HG03045 (cell line): ENCODE measurements around the gene TROAP.
"Not testable (repeated sequence)": the region's sequence is repeated elsewhere in the genome, so short reads cannot be mapped to it uniquely, and the experiment has no call there.

Experiments
- ATAC-seq: cut with Tn5 transposase; IDR thresholded peaks from one replicate; pipeline ENCODE4 v1.9.1; 2021; ENCODE audit warnings: mild to moderate bottlenecking, moderate library complexity; ENCODE audit not compliant: unreplicated experiment

TROAP gene, protein sequence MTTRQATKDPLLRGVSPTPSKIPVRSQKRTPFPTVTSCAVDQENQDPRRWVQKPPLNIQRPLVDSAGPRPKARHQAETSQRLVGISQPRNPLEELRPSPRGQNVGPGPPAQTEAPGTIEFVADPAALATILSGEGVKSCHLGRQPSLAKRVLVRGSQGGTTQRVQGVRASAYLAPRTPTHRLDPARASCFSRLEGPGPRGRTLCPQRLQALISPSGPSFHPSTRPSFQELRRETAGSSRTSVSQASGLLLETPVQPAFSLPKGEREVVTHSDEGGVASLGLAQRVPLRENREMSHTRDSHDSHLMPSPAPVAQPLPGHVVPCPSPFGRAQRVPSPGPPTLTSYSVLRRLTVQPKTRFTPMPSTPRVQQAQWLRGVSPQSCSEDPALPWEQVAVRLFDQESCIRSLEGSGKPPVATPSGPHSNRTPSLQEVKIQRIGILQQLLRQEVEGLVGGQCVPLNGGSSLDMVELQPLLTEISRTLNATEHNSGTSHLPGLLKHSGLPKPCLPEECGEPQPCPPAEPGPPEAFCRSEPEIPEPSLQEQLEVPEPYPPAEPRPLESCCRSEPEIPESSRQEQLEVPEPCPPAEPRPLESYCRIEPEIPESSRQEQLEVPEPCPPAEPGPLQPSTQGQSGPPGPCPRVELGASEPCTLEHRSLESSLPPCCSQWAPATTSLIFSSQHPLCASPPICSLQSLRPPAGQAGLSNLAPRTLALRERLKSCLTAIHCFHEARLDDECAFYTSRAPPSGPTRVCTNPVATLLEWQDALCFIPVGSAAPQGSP

DNA sequence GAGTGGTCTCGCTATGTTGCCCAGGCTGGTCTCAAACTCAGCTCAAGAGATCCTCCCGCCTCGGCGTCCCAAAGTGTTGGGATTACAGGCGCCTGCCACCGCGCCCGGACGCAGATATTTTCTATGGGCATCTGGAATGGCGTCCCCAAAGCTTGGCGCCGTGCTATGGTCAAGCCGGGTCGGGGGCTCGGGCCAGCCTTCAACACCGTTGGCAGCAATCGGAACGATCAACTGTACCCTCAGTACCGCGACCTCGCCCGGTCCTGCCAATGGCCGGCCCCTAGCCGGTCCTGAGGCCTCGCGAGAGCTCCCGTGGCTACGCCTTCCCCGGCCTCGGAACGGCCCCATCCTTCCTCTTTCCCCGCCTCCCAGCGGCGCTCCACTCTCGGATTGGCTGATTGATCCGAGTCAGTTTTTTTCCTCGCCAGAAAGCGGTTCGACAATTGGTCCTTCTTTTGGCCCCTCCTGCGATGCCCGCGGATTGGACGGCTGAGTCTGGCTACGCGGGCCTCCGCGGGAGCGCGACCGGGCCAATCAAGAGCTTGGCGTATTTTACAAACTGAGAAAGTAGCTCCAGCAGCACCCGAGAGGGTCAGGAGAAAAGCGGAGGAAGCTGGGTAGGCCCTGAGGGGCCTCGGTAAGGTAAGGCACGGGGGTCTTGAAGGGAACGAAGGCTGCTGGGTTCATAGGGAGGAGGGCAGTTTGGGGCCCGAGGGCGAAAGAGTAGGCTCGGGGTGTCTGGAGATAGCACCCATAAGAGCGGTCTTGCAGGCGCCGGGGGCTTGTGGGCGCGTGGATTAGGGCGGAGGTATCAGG is at the start of gene TROAP:
Gene TROAP (plus strand): TSS at position 548 of the 816 bp plus-strand sequence. CDS start 354 bp downstream, outside the sequence.
- peak; percentile 98 for ATAC-seq

DNA sequence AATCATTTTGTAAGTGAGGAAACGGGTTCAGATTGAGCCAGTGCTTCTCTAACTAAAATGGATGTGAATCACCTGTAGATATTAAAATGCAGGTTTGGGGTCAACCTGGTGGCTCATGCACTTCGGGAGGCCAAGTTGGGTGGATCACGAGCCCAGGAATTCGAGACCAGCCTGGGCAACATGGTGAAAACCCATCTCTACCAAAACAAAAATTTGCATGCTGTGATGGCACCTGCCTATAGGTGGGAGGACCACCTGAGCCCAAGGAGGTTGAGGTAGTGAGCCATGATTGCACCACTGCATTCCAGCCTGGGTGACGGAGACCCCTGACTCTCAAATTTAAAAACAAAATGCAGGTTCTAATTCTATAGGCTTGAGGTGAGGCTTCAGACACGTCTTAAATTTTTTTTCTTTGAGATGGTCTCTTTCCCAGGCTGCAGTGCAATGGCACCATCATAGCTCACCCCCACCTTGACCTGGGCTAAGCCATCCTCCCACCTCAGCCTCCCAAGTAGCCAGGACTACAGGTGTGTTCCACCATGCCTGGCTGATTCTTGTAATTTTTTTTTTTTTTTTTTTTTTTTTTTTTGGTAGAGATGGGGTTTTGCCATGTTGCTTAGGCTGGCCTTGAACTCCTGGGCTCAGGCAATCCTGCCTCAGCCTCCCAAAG is 49.2 kb upstream of the TROAP start:
- no peak for ATAC-seq

DNA sequence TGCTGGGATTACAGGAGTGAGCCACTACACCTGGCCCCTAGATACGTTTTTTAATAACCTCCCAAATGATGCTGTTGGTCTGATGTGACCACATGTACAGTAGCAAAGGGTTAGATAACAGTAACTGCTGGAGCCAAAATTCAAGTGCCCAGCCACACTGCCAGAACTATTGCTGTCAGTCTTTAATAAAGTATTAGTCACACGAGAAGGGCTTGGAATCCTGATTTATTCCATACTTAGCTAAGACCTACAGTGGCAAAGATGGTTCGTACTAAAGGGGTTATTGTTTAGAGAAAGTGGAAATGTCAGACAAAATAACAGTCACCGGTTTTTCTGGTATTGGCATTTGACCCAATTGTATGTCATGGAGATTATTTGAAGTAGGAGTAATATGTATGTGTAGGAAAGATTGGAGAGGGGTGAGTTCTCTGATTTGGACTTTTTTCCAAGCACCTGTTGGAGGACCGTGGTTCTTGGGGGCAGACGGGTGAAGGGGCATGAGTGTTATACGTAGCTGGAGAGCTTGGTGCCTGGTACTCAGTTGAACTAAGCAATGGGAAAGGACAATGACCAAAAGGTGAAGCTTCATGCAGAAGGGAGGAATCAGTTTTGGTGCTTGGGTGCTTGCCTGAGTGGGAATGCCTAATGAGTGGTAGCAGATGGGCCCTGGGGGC is 48.5 kb upstream of the TROAP start:
- no peak for ATAC-seq

DNA sequence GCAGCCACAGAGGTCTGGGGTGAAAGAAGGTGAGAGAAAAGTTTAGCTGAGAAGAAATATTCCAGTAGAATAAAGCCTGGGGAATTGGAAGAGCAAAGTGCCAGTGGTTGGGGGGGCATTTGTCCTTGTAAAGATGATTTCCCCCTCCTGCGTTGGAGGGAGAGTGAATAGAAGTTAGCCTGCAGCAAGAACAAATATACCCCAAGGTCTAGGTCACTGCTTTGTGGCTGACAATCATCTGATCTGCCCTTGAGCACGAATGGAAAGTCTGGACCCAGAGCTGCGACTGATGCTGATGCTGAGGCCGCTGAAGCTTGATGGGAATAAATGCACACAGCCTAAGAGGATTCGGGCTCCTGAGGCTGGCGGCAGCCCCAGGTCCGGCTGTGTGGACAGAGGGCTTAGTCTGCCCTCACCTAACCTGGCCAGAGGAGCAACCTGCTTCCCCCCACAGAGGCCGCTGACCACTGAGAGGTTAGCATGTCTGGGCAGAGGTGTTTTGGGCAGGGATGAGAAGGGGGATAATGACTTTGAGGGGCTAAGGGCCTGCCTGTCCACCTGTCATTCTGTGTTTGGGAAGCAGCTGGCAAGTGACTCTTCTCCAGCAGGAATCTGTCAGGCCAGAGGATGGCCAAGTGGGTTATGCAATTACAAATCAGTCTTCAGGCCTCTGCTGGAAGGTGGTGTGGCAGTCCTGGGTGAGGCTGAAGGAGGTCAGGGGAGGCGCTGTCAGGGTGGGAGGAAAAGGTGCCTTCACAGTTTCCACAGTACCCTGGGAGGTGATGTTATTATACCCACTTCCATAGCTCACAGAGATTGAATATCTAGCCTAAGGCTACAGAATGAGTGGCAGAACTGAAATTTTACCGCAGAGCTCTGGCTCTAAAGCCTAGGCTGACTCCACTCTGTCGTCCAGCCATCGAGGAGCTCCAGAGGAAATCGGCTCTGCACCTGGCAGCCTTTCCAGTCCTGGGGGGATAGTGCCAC is 46.5 kb upstream of the TROAP start:
- ATAC-seq: no peak

DNA sequence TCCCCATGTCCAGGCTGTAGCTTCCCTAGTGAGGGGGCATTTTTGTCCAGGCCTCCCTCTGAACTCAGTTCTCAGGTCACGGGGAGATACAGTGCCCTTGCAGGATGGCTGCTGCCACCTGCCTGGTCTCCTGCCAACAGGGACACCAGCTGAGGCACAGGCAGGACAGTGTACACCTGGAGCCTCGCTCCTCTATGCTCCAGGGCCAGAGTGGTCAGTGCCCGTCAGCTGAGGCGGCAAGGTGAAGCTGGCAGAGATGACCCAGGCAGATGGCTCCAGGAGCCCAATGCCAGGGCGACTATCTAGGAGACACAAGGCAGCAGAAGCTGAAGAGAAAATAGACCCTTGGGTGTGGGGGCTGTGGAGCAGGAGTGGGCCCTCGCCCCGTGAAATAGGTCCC is 45.6 kb upstream of the TROAP start:
- ATAC-seq: no peak

DNA sequence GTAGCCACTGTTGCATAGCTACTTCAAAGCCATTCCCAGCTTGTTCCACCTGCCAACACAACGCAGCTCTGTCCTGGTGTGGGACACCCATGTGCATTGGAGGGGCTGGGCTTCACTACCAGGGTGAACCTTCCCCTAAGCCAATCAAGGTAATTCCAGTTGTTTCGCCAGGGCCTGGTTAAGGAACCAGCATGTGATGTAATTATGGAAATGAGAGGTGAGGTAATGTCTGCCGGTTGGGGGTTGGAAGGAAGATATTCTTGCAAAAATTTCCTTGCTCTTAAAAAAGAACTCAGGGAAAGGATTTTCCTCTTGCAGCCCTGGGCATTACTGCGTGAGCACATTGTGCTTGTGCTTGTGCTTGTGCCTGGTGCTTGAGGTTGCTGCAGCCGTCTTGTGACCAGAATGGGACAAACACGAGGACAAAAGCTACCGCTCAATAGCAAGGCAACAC is 43.3 kb upstream of the TROAP start:
- no peak for ATAC-seq

DNA sequence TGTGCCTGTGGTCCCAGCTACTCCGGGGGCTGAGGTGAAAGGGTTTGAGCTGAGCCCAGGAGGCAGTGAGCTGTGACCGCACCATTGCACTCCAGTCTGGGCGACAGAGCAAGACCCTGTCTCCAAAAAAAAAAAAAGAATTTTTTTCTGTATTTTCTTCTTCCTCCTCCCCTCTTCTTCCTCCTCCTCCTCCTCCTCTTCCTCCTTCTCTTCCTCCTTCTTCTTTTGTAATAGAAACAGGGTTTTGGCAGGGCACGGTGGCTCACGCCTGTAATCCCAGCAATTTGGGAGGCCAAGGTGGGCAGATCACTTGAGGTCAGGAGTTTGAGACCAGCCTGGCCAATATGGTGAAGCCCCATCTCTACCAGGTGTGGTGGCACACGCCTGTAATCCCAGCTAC is 42.5 kb upstream of the TROAP start:
- ATAC-seq: not testable (repeated sequence)

DNA sequence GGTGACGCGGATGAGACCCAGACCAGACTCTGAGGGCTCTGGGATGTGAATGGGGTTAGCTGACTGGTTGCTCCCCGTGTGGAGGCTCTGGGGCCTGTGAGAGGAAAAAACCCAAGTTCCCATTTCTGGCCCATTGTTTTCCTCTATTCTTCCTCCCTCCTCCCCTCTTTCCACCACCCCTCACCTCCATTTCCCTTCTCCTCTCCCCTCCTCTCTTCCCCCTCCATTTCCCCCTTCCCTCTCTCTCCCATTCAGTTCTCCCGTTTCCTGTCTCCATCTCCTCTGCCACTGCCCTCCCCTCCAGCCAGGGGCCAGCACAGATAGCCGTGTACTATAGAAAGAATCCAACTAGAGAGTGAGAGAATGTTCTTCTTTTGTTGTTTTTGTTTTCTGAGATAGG is 40.8 kb upstream of the TROAP start:
- no peak for ATAC-seq

DNA sequence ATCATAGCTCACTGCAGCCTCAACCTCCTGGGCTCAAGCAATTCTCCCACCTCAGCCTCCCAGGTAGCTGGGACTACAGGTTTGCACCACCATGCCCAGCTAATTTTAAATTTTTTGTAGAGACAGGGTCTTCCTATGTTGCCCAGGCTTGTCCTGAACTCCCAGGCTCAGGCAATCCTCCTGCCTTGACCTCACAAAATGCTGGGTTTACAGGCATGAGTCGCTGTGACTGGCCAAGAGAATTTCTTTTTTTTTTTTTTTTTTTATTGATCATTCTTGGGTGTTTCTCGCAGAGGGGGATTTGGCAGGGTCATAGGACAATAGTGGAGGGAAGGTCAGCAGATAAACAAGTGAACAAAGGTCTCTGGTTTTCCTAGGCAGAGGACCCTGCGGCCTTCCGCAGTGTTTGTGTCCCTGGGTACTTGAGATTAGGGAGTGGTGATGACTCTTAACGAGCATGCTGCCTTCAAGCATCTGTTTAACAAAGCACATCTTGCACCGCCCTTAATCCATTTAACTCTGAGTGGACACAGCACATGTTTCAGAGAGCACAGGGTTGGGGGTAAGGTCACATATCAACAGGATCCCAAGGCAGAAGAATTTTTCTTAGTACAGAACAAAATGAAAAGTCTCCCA is 40.2 kb upstream of the TROAP start:
- not testable (repeated sequence) for ATAC-seq

DNA sequence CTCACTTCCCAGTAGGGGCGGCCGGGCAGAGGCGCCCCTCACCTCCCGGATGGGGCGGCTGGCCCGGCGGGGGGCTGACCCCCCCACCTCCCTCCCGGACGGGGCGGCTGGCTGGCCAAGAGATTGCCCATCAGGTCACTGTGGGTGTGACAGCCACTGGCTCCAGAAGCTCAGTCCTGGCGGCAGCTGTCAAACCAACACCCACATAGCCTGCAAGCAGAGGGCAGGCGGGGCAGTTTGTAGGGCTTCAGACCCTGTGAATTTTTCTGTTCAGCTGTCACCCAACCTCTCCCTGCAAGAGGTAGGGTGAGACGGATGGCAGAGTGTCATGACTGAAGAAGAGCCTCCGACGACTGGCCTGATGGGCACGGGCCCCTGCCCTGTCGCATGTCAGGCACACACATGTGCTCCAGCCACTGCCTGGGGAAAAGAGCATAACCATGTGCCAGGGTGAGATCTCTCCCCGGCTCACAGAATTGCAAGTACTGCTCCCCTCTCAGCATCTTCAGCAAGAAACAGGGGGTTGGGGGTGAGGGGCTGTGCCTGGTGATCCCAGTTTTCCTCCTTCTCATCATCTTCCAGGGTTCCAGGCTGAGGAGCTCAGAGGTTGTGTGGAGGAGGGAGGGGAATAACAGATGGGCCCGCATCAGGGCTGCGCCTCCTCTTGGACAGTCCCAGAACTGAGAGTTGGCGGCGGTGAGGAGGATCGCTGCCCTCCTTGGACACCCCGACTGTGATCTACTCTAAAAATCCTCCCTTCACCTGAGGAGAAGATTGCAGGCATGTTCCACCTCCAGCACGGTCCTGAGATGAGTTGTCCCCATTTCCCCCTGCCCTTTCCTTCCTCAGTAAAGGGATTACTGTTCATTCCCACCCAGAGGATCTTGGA is 39.3 kb upstream of the TROAP start:
- no peak for ATAC-seq

DNA sequence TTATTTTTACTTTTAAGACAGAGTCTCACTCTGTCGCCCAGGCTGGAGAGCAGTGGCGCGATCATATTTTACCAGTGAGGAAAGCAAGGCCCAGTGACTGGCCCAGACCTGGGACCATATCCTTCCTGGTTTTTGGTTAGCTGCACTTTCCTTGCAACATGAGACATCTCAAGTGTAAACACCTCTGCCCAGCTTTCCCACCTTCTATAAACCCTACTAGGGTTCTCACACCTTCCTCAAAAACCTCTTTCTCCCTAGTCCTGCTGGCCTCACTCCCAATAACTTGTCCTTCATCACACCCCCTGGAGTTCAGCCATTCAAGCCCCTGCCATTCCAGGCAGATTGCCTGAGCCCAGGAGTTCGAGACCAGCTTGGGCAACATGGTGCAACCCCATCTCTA is 38.4 kb upstream of the TROAP start:
- ATAC-seq: no peak

DNA sequence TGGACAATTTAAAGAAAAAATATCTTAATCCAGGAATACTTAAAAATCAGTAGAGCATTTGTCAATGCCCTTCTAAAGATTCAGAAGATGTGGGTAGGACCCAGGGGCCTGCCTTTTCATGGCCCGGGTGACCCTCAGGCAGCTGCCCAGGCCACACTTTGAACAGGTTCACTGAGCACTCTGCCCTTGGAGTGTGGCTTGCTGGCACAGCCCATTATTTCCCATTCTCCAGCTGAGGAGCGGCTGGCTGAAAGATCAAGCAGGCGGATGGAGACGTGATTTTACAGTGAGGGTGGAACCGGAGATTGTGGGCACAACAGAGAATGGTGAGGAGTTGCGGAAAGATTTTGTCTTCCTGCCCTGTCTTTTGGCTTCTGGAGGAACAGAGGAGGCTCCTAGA is 35.2 kb upstream of the TROAP start:
- ATAC-seq: no peak

DNA sequence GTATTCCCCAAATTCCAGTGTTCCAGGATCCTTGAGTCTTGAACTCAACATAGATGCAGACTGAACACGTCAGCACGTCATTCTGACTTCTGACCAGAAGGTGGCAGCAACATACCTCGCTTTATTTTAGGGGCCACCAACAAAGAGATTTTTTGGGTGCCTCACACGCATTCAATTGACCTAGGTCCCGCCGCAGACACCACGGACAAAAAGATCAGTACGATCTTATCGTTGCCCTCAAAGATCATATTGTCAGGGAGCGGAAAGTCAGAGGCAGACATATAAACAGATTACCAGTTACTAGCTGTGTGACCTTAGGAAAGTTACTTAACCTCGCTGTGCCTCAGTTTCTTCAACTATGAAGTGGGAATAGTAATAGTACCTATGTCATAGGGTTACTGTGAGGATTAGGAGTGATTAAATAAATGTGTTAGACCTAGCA is 34.6 kb upstream of the TROAP start:
- no peak for ATAC-seq

DNA sequence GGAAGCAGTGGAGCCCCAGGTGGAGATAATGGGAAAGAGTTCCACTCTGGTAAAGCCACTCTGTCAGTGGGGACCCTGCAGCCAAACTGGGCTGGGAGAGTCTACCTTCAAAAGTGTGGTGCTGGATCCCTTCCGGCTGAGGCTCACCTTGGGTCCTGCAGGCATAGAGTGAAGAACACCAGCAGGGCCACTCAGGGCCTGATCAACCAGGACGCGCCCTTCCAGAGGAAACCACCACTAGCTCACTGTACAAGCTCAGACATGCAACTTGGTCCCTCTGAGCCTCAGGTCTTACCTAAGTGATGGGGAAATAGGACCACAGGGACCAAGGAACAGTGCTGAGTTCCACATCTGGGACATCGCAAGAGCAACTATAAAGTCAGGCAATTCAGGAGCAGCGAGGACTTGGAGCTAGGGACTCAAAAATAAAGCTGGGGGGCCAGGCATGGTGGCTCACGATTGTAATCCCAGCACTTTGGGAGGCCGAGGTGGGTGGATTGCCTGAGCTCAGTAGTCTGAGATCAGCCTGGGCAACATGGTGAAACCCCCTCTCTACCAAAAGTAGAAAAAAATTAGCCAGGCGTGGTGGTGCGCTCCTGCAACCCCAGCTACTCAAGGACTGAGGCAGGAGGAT is 34.0 kb upstream of the TROAP start:
- no peak for ATAC-seq

DNA sequence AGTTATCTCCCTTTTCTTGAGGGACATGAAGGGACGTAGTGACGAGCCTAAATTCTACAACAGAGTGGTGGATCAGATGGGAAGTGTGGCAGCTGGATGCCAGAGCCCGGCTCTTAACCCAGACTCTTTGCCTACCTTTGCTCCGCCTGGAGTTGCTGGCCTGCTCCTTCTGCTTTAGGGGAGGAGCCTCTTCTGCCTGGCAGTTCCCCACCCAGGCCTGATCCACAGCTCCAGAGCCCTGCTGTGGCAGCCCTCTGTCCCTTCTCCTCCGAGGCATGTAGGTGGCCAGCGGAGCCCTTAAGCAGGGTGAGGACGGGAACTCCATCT is 30.4 kb upstream of the TROAP start:
- ATAC-seq: no peak

DNA sequence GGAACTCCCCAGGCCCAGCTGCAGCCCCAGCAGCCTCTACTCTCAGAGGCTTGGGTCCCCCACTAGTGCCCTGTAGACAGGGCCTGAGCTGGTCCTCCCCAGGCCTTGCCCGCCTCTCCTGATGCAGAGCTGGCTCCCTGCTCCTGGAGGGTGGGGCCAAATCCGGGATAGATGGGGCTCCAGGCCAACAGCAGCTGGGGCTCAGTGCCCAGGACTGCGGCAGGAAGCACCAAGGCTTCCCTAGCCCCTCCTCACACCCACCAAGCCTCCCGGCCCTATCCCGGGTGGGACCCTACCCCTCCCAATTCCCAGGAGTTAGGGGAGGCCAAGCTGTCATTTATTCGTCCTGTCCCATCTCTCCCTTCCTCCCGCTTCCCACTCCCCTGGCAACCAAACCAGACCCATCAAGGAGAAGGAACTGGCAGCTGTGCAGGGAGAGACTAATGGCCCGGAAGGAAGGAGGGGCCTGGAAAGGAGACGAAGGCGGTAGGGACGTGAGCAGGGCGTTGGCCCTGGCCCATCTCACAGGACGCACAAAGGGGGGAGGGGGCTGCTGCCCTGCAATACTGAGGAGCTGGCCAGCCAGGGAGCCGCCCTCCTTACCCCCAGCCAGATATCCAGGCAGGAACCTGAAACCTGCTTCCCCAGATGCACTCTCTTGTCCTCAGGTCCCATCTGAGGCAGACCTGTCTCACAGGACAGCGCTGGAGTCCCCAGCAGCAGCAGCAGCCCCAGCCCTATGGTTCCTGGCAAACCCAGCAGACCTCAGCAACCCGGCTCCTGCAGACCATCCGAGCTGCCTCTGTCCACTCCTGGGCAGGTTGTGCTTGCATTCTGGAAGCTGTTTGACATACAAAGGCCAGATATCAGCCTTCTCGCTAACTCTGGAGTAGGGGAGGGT is 29.7 kb upstream of the TROAP start:
- no peak for ATAC-seq
